Stimulated activated CD8-positive, alpha-beta memory T cell treated with anti-CD3 and anti-CD28 coated beads, Interleukin-7, amount 100 ng/mL, for 48 hours (primary cell): Measurements from ENCODE around the gene MC2R.
"Not testable (repeated sequence)": the region's sequence is repeated elsewhere in the genome, so short reads cannot be mapped to it uniquely, and the experiment has no call there.

Experiments
- DNase-seq, 2 donors: peaks; one replicate each; pipeline ENCODE4 v3.0.0-alpha.2; 2020; ENCODE audit warnings: low read depth in 1 of 2; ENCODE audit errors: extremely low read depth in 1 of 2

Gene MC2R

GRCh38 chr18:13894531-13894930 lies 20.8 kb downstream of the MC2R start:
- DNase-seq = no peak

DNA sequence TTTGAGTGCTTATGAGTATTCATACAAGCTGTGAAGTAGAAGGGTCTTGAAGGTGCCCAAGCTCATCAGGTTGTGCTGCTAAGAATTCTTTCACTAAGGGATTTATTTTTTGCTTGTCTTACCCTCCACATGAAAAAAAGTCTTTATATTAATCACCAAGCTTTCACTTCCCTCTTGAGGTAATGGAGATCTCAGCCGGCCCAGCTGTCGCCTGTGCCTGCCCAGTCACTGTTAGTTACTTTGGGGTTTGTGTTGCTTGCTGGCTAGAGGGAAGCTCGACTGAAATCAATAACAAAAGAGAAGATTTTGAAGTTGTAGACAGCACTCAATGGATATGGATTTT lies 21.9 kb downstream of the MC2R start:
- no peak for DNase-seq

DNA sequence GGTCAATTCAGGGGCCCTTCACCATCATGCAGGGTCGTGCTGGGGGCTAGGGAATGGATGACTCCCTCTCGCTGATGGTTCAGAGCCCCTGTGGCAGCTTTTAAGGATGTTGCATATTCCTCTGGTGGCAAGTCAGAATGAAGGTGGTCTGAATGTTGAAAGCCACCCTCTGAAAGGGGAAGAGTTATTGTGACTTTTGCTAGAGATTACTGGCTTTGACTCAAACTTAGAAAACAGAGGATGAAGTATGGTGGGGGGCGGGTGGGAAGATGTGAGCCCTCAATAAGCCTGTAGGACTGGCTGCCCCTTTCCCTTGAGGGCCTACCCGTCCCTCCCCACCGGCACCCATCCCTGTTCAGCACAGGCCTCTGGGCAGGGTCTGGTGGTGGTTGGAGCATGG lies 23.2 kb downstream of the MC2R start:
- no peak for DNase-seq

- no peak for DNase-seq
Observed at GRCh38 chr18:13890761-13891361, 24.5 kb downstream of the MC2R start.

DNA sequence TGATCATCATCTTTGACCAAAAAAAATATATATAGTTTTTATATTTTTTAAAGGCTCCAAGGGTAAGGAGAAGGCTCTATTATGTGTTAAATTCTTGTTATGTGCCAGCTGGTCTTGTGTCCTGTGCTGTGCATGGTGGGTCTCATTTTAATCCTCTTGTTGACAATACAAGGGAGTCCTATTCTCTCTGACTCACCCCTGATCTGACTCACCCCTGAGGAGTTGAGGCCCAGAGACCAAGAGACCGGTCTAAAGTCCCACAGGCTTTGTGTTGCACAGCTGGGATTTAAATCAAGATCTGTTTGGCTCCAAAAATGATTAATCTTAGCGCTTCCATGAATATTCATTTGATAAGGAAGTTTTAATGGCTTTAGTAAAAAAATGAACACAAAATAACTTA lies 25.7 kb downstream of the MC2R start:
- no peak for DNase-seq

GRCh38 chr18:13888191-13888716 lies 27.1 kb downstream of the MC2R start:
- DNase-seq = no peak

- no peak for DNase-seq
Observed at GRCh38 chr18:13885009-13885408, 30.3 kb downstream of the MC2R start.

GRCh38 chr18:13879937-13880336 lies 35.4 kb downstream of the MC2R start:
- no peak for DNase-seq

DNA sequence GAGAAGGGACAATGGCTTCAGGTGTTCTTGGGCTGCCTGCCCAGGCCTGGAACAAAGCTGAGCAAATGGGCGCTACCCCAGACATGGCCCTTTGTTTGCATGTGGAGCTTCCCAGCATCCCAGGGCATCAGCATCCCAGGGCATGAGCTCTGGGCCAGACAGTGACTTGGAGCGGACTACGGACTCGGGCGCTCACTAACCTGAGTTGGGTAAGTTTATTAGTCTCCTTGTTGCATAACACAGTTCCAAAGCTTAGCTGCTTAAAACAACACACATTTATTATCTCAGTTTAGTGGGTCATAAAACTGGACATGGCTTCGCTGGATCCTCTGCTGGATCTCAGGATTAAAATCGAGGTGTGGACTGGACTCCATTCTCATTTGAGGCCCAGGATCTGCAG lies 35.8 kb downstream of the MC2R start:
- DNase-seq = no peak

DNA sequence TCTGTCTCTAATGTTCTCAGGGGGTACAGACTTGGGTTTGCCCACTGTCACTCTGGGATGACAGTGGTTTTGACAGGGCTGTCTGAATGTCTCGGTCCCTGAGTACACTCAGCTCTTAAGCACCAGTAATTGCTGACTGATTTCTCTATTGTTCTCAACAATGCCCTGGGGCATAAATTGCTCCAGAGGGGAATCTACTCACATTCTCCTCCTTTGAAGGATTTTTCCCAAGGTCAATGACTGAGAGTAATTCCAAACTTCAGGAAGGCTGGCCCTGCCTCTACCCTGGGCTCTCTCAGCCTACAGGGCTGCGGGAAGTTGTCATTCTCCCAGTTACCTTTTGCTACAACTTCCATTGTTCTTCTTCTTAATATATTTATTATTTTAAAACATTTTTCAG lies 36.5 kb downstream of the MC2R start:
- DNase-seq = no peak

DNA sequence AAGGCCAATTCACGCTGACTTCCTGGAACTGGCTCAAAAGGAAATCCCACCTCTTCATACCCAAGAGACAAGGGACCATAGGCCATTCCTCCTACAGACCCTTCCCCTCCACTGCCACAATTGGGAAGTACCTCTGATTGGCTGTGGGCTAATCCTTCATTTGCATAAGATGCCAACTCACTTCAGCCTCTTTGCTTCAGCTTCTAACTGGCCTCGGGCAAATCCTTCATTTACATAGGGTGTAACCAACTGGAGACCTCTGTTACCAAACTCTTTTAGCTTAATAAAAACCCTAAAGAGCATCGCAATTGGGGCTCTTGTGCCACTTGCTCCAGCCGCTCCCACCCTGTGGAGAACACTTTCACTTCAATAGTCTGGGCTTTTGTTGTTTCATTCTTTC lies 38.2 kb downstream of the MC2R start:
- no peak for DNase-seq

DNA sequence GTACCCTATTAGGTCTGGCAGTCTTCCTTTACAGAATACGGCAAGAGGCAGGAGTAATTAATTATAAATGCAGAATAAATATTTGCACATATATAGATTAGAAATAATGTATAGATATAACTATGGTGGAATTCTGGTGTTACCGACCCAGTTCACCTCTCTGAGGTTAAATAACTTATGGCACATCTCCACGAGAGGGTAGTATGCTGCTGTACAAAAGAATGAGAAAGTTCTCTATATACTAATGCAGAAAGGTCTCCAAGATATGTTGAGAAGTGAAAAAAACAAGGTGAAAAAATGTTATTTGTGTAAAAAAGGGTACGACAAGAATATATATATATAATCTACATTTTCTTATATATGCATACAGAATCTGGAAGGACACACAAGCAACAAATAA lies 40.8 kb downstream of the MC2R start:
- DNase-seq = no peak

- DNase-seq = no peak
Observed at GRCh38 chr18:13872932-13873331, 42.4 kb downstream of the MC2R start.

GRCh38 chr18:13872373-13872772 lies 43.0 kb downstream of the MC2R start:
- no peak for DNase-seq

GRCh38 chr18:13871701-13872100 lies 43.6 kb downstream of the MC2R start:
- no peak for DNase-seq

DNA sequence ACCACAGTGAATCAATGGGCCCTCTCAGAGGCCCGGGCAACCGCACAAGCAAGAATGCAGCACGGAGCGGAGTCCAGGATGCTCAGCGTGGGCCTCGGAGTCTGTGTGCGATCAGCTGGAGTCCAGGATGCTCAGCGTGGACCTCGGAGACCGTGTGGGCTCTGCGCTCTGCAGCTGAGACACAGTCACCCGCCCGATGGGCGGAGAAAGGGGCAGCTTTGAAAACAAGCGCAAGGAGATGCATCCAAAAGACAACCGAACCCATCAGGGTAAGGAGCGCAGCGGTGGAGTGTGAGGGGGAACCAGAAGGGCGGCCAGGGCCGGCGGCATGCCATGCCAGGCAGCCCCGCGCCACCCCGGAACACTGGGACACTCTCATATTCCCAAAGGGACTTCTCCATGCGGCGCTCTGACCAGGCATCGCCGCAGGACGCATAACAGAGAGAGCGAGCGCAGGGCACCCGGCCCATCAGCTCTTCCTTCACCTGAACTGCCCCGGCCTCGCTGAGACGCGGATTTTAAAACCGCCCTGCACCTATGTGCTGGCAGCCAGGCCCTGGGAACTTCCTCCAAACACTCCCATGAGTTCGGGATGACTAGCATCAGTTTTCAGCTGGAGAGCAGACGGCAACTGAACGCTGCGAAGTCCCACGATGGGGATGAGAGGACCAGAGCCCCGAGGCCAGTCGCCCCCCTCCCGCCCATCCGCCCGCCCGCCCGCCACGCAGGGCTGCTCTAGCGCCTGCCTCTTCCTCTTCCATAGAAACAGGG lies 46.6 kb downstream of the MC2R start:
- no peak for DNase-seq

GRCh38 chr18:13862898-13863297 lies 52.4 kb downstream of the MC2R start:
- not testable (repeated sequence) for DNase-seq

DNA sequence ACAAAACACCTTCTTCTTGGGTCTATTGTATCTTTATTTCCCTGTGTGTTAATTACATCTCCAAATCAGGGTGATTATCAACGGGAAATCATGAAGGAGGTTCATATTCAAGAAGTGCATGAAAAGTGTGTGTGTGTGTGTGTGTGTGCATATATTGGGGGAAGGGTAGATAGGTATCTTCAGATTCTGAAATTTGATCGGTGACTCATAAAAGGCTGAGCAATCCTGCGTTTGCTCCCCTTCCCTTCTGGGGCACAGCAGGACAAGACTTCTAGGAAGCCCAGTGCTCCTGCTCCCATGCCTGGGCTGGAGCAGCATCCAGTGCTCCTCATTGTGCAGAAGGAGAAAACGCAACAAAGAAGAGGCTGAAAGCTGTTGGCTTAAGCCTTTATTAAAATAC lies 65.5 kb downstream of the MC2R start:
- no peak for DNase-seq

GRCh38 chr18:13836559-13836958 lies 78.8 kb downstream of the MC2R start:
- DNase-seq = no peak

- DNase-seq = no peak
Observed at GRCh38 chr18:13835202-13835601, 80.1 kb downstream of the MC2R start.

- no peak for DNase-seq
Observed at GRCh38 chr18:13834496-13835015, 80.8 kb downstream of the MC2R start.
